SK-N-SH (cell line): ENCODE results near the gene BCR. TPM values are rescaled to one million over a fixed set of nuclear protein-coding genes. Genes with fewer than 3 reads are reported as not detected.

ENCODE experiments used
- CTCF ChIA-PET: fragments of 300-600, 350-600 bp; formaldehyde crosslinking; extraction: SDS; loops from one replicate; lab custom pipeline; 2021; lab: Yijun Ruan, JAX
- POLR2A ChIA-PET: fragments of 350-600 bp; sonication (Branson Sonifier 250); formaldehyde crosslinking; extraction: SDS; loops from one replicate; lab custom pipeline; 2020; ENCODE audit warnings: antibody characterized with exemption, inconsistent platforms; lab: Yijun Ruan, JAX
- DNase-seq: peaks from one replicate; pipeline ENCODE4 v3.0.0; 2012
- H2AFZ ChIP-seq: fragments of 200-600 bp; sonication (generic); 2 replicates; pipeline ENCODE4 v1.8.1; 2016; ENCODE audit warnings: antibody characterized with exemption, mild to moderate bottlenecking, low read depth
- H3F3A ChIP-seq: fragments of 200-600 bp; sonication (generic); replicated peaks from 2 replicates; pipeline ENCODE3; 2016; ENCODE audit warnings: antibody characterized with exemption, mild to moderate bottlenecking; ENCODE audit not compliant: insufficient read depth
- H3K27ac ChIP-seq, 2 experiments: fragments of 200-500 bp in 1 of 2; fragments of 200-600 bp in 1 of 2; sonication (Bioruptor generic) in 1 of 2; sonication (generic), shearing (Covaris generic) in 1 of 2; 2 replicates each; pipeline versions ENCODE4 v1.5.1 to v1.6.1; 2014 to 2016; ENCODE audit warnings: low read depth in 2 of 2, inconsistent platforms in 1 of 2, low read length in 1 of 2, mild to moderate bottlenecking in 1 of 2, mixed read lengths in 1 of 2
- H3K27me3 ChIP-seq: fragments of 200-600 bp; sonication (generic), shearing (Covaris generic); 2 replicates; pipeline ENCODE4 v1.6.1; 2016; ENCODE audit warnings: mixed run types; ENCODE audit not compliant: insufficient read depth
- H3K36me3 ChIP-seq, 2 experiments: fragments of 200-500 bp in 1 of 2; fragments of 200-600 bp in 1 of 2; sonication (Bioruptor generic) in 1 of 2; sonication (generic) in 1 of 2; replicated peaks in 1 of 2; 2 replicates each; pipeline versions ENCODE3 to v1.5.1; 2014 to 2016; ENCODE audit warnings: low read length in 1 of 2, mild to moderate bottlenecking in 1 of 2; ENCODE audit not compliant: insufficient read depth in 2 of 2, control insufficient read depth in 1 of 2
- H3K4me1 ChIP-seq, 2 experiments: fragments of 200-500 bp in 1 of 2; fragments of 200-600 bp in 1 of 2; sonication (Bioruptor generic) in 1 of 2; sonication (generic), shearing (Covaris generic) in 1 of 2; 2 replicates each; pipeline versions ENCODE4 v1.5.1 to v1.6.1; 2014 to 2016; ENCODE audit warnings: low read depth in 1 of 2, low read length in 1 of 2, mixed run types in 1 of 2; ENCODE audit not compliant: insufficient read depth in 2 of 2, control insufficient read depth in 1 of 2
- H3K4me2 ChIP-seq: fragments of 200-600 bp; sonication (generic), shearing (Covaris generic); 2 replicates; pipeline ENCODE4 v1.6.1; 2017; ENCODE audit warnings: mixed run types
- H3K4me3 ChIP-seq, 2 experiments: fragments of 200-500 bp in 1 of 2; fragments of 200-600 bp in 1 of 2; sonication (Bioruptor generic) in 1 of 2; sonication (generic), shearing (Covaris generic) in 1 of 2; 2 replicates each; pipeline versions ENCODE4 v1.5.1 to v1.8.1; 2014 to 2016; ENCODE audit warnings: low read depth in 2 of 2, inconsistent platforms in 1 of 2, low read length in 1 of 2, mild to moderate bottlenecking in 1 of 2, mixed read lengths in 1 of 2, moderate library complexity in 1 of 2
- H3K79me2 ChIP-seq: fragments of 200-600 bp; sonication (generic); 2 replicates; pipeline ENCODE4 v1.8.1; 2017; ENCODE audit warnings: mild to moderate bottlenecking; ENCODE audit not compliant: insufficient read depth
- H3K9ac ChIP-seq: fragments of 200-600 bp; sonication (generic); 2 replicates; pipeline ENCODE4 v1.6.1; 2017; ENCODE audit warnings: mixed run types
- H3K9me2 ChIP-seq: fragments of 200-600 bp; sonication (generic); 2 replicates; pipeline ENCODE4 v1.6.1; 2017; ENCODE audit warnings: mixed run types
- H3K9me3 ChIP-seq: fragments of 200-600 bp; sonication (generic); 2 replicates; pipeline ENCODE4 v1.6.1; 2017; ENCODE audit warnings: mixed run types, mild to moderate bottlenecking, moderate library complexity
- H4K20me1 ChIP-seq: fragments of 200-600 bp; sonication (generic); 2 replicates; pipeline ENCODE4 v1.6.1; 2017; ENCODE audit warnings: mild to moderate bottlenecking, mixed run types; ENCODE audit not compliant: insufficient read depth
- FOSL2 ChIP-seq: IDR thresholded peaks from 2 replicates; pipeline ENCODE4 v1.4.0; 2012; ENCODE audit warnings: low read depth, mild to moderate bottlenecking, moderate library complexity, borderline replicate concordance
- NFIC ChIP-seq: IDR thresholded peaks from 2 replicates; pipeline ENCODE4 v1.4.0; 2012; ENCODE audit warnings: borderline replicate concordance
- RAD21 ChIP-seq: IDR thresholded peaks from 2 replicates; pipeline ENCODE4 v1.6.1; 2012; ENCODE audit warnings: mild to moderate bottlenecking, low read length
- RCOR1 ChIP-seq: fragments of 150-350 bp; IDR thresholded peaks from 2 replicates; pipeline ENCODE4 v1.6.1; 2017; ENCODE audit warnings: antibody characterized with exemption, low read length
- RXRA ChIP-seq: IDR thresholded peaks from 2 replicates; pipeline ENCODE4 v1.4.0; 2012; ENCODE audit warnings: low read depth, mild to moderate bottlenecking, borderline replicate concordance
- SMC3 ChIP-seq: IDR thresholded peaks from 2 replicates; pipeline ENCODE4 v1.6.1; 2012; ENCODE audit warnings: low read depth, low read length, improper control_type of control experiment
- TCF12 ChIP-seq: IDR thresholded peaks from 2 replicates; pipeline ENCODE4 v1.4.0; 2012
- WGBS: methylation state at CpG from one replicate; pipeline ENCODE4 v1.1.6; 2017; ENCODE audit warnings: low lambda C conversion rate; 5-methylcytosine and 5-hydroxymethylcytosine counted together
- polyA plus RNA-seq, 3 experiments: library from polyadenylated mRNA; depleted of rRNA; stranded (reverse); fragments of >200 nt; gene quantifications; 2 replicates each; pipeline ENCODE4 v1.2.3, GENCODE V29; 2012
- TF ChIP-seq, protein P1 (sequence below): fragments of 200-600 bp; sonication (generic); IDR thresholded peaks from 2 replicates; pipeline ENCODE4 v1.6.1; 2017; ENCODE audit warnings: antibody characterized with exemption, mild to moderate bottlenecking, moderate library complexity
- TF ChIP-seq, protein P2 (sequence below): IDR thresholded peaks from 2 replicates; pipeline ENCODE4 v1.4.0; 2012; ENCODE audit warnings: low read depth

Gene BCR
- polyA plus RNA-seq, 1 of the 3 experiments (the other 2 are of a cell fraction), result 50.9 TPM

DNA sequence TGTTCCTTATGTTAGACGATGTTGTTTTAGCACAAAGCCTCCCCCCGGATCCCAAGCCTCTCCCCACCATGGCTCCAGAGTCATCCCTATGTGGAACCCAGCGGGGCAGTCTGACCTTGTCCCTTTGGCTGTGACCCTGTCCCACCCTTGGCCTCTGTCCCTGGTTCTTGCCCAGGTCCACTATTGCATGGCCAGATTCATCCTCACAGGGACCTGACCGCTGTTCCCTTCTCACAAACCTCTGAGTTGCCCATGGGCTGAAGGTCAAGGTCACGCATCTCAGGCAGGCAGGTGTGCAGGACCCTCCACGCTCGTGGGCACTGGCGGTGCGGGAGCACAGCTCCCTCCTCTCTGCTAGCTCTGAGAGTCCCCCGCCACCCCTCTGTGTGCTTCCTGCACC lies 39.0 kb downstream of the BCR start:
- Histone ChIP-seq H3K27me3 (no peaks in the 10 kb centered on the region), H3K36me3 (no peaks in the 10 kb centered on the region), H4K20me1 (peaks cover 87% of the 10 kb centered on the region), H3K4me2 (no peak overlapping the region), H3K27ac (peak overlapping the region in 1 of 2 experiments; percentile 71; a peak in 1 of 4 replicates), H3K4me3 (no peak overlapping the region), H3K4me1 (peaks cover 32 to 70% of the 10 kb centered on the region in 2 experiments; a peak in 3 of 4 replicates), H3K9me3 (no peaks in the 10 kb centered on the region), H2AFZ (no peak overlapping the region), H3K9me2 (no peaks in the 10 kb centered on the region), H3K79me2 (peaks cover 77% of the 10 kb centered on the region), H3F3A (no peaks in the 10 kb centered on the region), H3K9ac (no peak overlapping the region)
- ChIA-PET POLR2A (interaction anchor here (0.5 kb wide), 1 partner anchor 9 kb away, joined by 3 read pairs; no protein-coding TSS in a partner anchor), CTCF (interaction anchor here (1.0 to 3.0 kb wide), 4 partner anchors 9 to 63 kb away, joined by 3 to 13 read pairs (median 3); no protein-coding TSS in a partner anchor)
- TF ChIP-seq RCOR1 (no peak), RAD21 (no peak), SMC3 (no peak)
- no peak for DNase-seq
- WGBS, result 100% methylated on average over 10 of the region's 10 CpGs

DNA sequence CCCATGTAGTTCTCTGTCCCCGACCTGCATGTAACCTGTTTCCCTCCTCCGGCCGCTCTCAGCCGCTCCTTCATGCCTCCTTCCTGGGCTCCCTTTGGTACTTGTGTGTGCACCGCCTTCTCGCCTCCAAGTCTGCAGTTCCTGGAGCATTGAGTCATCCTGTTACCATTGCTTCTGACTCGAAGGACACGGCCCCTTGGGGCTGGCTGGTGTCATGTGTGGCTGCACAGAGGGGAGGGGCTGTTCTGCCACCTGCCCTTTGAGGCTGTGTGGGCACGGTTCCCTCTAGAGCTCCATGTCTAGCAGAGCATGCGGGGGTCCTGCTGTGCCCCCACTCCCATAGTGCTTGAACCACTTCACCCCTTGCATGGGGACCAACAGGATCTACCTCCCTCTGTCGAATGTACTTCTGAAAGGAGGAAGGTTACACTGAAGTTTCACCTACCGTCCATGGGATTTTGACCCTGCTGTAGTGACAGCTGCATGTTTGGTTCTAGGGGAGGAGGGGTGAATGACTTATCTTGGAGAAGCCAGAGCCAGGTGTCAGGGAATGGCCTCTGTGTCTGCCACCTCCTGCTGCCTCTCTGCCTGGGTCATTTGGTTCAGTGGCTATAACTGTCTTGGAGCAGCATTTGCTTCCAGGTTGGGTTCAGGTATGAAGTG lies 39.6 kb downstream of the BCR start:
- Histone ChIP-seq H3F3A (no peaks in the 10 kb centered on the region), H2AFZ (no peak overlapping the region), H3K9me2 (no peaks in the 10 kb centered on the region), H3K27me3 (no peaks in the 10 kb centered on the region), H3K9ac (no peak overlapping the region), H3K4me2 (no peak overlapping the region), H3K79me2 (peaks cover 75% of the 10 kb centered on the region), H3K4me1 (peaks cover 32 to 74% of the 10 kb centered on the region in 2 experiments; a peak in 3 of 4 replicates), H3K36me3 (no peaks in the 10 kb centered on the region), H3K9me3 (no peaks in the 10 kb centered on the region), H4K20me1 (peaks cover 83% of the 10 kb centered on the region), H3K4me3 (no peak overlapping the region), H3K27ac (peak overlapping the region in 1 of 2 experiments; percentile 39; a peak in 1 of 4 replicates)
- ChIA-PET POLR2A (no interaction called here), CTCF (interaction anchor here (0.6 to 3.0 kb wide), 4 partner anchors 10 to 71 kb away, joined by 3 to 13 read pairs (median 3); no protein-coding TSS in a partner anchor)
- TF ChIP-seq FOSL2 (no peak), RXRA (no peak), TCF12 (no peak), NFIC (no peak)
- TF ChIP-seq, protein P1, sequence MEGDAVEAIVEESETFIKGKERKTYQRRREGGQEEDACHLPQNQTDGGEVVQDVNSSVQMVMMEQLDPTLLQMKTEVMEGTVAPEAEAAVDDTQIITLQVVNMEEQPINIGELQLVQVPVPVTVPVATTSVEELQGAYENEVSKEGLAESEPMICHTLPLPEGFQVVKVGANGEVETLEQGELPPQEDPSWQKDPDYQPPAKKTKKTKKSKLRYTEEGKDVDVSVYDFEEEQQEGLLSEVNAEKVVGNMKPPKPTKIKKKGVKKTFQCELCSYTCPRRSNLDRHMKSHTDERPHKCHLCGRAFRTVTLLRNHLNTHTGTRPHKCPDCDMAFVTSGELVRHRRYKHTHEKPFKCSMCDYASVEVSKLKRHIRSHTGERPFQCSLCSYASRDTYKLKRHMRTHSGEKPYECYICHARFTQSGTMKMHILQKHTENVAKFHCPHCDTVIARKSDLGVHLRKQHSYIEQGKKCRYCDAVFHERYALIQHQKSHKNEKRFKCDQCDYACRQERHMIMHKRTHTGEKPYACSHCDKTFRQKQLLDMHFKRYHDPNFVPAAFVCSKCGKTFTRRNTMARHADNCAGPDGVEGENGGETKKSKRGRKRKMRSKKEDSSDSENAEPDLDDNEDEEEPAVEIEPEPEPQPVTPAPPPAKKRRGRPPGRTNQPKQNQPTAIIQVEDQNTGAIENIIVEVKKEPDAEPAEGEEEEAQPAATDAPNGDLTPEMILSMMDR, result no peak
- TF ChIP-seq, protein P2, sequence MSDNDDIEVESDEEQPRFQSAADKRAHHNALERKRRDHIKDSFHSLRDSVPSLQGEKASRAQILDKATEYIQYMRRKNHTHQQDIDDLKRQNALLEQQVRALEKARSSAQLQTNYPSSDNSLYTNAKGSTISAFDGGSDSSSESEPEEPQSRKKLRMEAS, result no peak
- 79% methylated on average over 9 of the region's 12 CpGs for WGBS
- DNase-seq, result no peak
